IPS DF 6.9 (cell line): ENCODE results near the gene SYT6.

Experiments used
- DNase-seq: peaks from one replicate; pipeline ENCODE4 v3.0.0-alpha.2; 2013; ENCODE audit warnings: low read depth, low spot score
- H3K27ac ChIP-seq: one replicate; pipeline ENCODE4 v1.5.1; 2013; ENCODE audit warnings: low read length, control low read depth
- H3K27me3 ChIP-seq: 2 replicates; pipeline ENCODE4 v1.6.1; 2013; ENCODE audit warnings: mild to moderate bottlenecking, low read length; ENCODE audit not compliant: control insufficient read depth, insufficient read depth
- H3K36me3 ChIP-seq: 2 replicates; pipeline ENCODE4 v1.6.1; 2013; ENCODE audit warnings: low read length; ENCODE audit not compliant: control insufficient read depth, insufficient read depth
- H3K4me1 ChIP-seq: 2 replicates; pipeline ENCODE4 v1.6.1; 2013; ENCODE audit warnings: low read length; ENCODE audit not compliant: control insufficient read depth, insufficient read depth
- H3K4me3 ChIP-seq: 2 replicates; pipeline ENCODE4 v1.5.1; 2013; ENCODE audit warnings: mild to moderate bottlenecking, low read length
- H3K9me3 ChIP-seq: 2 replicates; pipeline ENCODE4 v1.6.1; 2013; ENCODE audit warnings: low read length, inconsistent platforms; ENCODE audit not compliant: control insufficient read depth, insufficient read depth
- WGBS: extraction: QIAGEN DNeasy Blood & Tissue Kit; methylation state at CpG from one replicate; pipeline ENCODE4 v1.1.7; 2013; ENCODE audit warnings: mixed read lengths, missing lambda C conversion rate; ENCODE audit not compliant: insufficient read length, insufficient coverage; 5-methylcytosine and 5-hydroxymethylcytosine counted together

The SYT6 gene

GRCh38 chr1:114154146-114154962 lies 685 bp upstream of the SYT6 start:
- H3K36me3 ChIP-seq = no peaks in the 10 kb centered on the region
- WGBS = no CpG with 5 or more reads among the region's 41 CpGs
- H3K27ac ChIP-seq = no peak overlapping the region
- no peaks in the 10 kb centered on the region for H3K9me3 ChIP-seq
- DNase-seq = no peak
- H3K4me3 ChIP-seq = peak overlapping the region; percentile 55; the same call in 1 of the 2 replicates
- H3K4me1 ChIP-seq = peaks cover 2% of the 10 kb centered on the region
- H3K27me3 ChIP-seq = peaks cover 4% of the 10 kb centered on the region

- WGBS = no CpG with 5 or more reads among the region's 89 CpGs
- no peaks in the 10 kb centered on the region for H3K9me3 ChIP-seq
- peaks cover 4% of the 10 kb centered on the region for H3K27me3 ChIP-seq
- H3K27ac ChIP-seq = no peak overlapping the region
- no peak for DNase-seq
- H3K36me3 ChIP-seq = no peaks in the 10 kb centered on the region; the same call in 1 of the 2 replicates
- H3K4me1 ChIP-seq = peaks cover 7% of the 10 kb centered on the region
- peak overlapping the region; percentile 55 for H3K4me3 ChIP-seq
Observed at GRCh38 chr1:114152508-114153260, 985 bp downstream of the SYT6 start.

DNA sequence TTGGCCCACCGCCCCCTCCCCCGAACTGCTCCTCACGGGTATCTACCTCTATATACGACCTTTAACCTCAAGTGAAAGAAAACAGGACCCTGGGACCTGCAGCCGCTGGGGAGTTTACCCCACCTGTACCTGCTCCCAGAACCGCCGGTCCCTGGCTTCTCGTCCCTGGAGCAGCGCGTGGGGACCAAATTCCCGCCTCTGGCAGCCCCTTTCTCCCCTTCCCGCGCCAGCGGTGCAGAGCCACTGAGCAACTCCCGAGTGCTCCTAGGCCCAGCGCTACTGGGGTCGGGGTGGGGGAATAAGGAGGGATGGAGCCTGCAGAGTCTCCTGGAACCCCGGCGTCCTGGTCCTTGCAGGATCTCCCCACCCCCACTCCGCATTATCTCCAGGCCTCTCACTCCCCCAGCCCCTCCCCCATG lies 1.6 kb downstream of the SYT6 start:
- WGBS = no CpG with 5 or more reads among the region's 20 CpGs
- Histone ChIP-seq H3K4me3 (peak overlapping the region; percentile 55; the same call in 1 of the 2 replicates), H3K27me3 (peaks cover 4% of the 10 kb centered on the region), H3K9me3 (no peaks in the 10 kb centered on the region), H3K36me3 (no peaks in the 10 kb centered on the region; the same call in 1 of the 2 replicates), H3K27ac (no peak overlapping the region), H3K4me1 (peaks cover 9% of the 10 kb centered on the region)
- DNase-seq = no peak

GRCh38 chr1:114150016-114150415 lies 3.7 kb downstream of the SYT6 start:
- no CpG with 5 or more reads among the region's 2 CpGs for WGBS

GRCh38 chr1:114149211-114149610 lies 4.5 kb downstream of the SYT6 start:
- no peak for DNase-seq
- Histone ChIP-seq H3K27me3 (peaks cover 4% of the 10 kb centered on the region), H3K4me3 (no peak overlapping the region), H3K27ac (no peak overlapping the region), H3K9me3 (no peaks in the 10 kb centered on the region), H3K4me1 (peaks cover 10% of the 10 kb centered on the region; the same call in 1 of the 2 replicates), H3K36me3 (no peaks in the 10 kb centered on the region; the same call in 1 of the 2 replicates)
- WGBS = no CpG with 5 or more reads among the region's 6 CpGs

More at GRCh38 chr1:114150016-114150415, 3.7 kb downstream of the SYT6 start:
- peaks cover 4% of the 10 kb centered on the region for H3K27me3 ChIP-seq
- no peak overlapping the region for H3K4me3 ChIP-seq
- DNase-seq = no peak
- H3K36me3 ChIP-seq = no peaks in the 10 kb centered on the region; the same call in 1 of the 2 replicates
- H3K27ac ChIP-seq = no peak overlapping the region
- peaks cover 10% of the 10 kb centered on the region; the same call in 1 of the 2 replicates for H3K4me1 ChIP-seq
- no peaks in the 10 kb centered on the region for H3K9me3 ChIP-seq

DNA sequence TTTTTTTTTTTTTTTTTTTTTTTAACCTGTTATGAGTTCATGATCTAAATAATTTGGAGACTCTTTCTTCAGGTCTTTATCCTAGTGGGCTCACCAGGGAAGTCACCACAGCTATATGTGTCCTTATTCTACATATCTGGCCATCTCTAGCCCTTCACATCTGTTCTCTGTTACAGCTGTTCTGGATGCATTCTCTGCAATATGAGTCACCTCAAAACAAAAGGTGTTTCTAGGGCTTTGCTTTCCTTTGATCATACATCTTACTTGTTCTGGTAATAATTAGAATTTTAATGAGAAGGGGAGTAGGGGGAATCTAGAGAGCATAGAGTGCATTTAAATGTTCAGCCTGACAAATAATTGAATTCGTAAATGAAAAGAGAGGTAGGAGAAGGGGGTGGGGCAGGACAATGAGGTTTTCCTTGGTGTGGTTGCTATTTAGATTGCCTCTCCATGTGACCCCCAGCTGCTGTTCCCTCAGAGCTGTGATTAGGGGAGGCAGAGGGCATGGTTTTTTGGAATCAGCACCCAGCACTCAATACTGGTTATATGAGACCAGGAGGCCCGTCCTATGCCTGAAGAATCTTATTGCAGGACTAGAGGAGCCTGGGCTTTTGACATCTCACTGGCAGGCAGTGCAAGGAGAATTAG lies 8.0 kb downstream of the SYT6 start:
- H3K27me3 ChIP-seq = no peaks in the 10 kb centered on the region
- WGBS = no CpG with 5 or more reads among the region's 2 CpGs
- no peaks in the 10 kb centered on the region; the same call in 1 of the 2 replicates for H3K36me3 ChIP-seq
- H3K27ac ChIP-seq = no peak overlapping the region
- H3K4me1 ChIP-seq = peaks cover 10% of the 10 kb centered on the region; the same call in 1 of the 2 replicates
- no peak for DNase-seq
- H3K9me3 ChIP-seq = no peaks in the 10 kb centered on the region
- H3K4me3 ChIP-seq = no peak overlapping the region

GRCh38 chr1:114144016-114144415 lies 9.7 kb downstream of the SYT6 start:
- H3K27ac ChIP-seq = no peak overlapping the region
- H3K4me3 ChIP-seq = no peak overlapping the region
- H3K36me3 ChIP-seq = peaks cover 9% of the 10 kb centered on the region
- H3K9me3 ChIP-seq = no peaks in the 10 kb centered on the region
- DNase-seq = no peak
- H3K4me1 ChIP-seq = peaks cover 10% of the 10 kb centered on the region; the same call in 1 of the 2 replicates
- H3K27me3 ChIP-seq = no peaks in the 10 kb centered on the region
- no CpG with 5 or more reads among the region's 2 CpGs for WGBS

GRCh38 chr1:114139540-114139939 lies 14.1 kb downstream of the SYT6 start:
- Histone ChIP-seq H3K36me3 (peaks cover 37% of the 10 kb centered on the region), H3K27me3 (no peaks in the 10 kb centered on the region), H3K4me1 (0 out of 2 replicates have a peak, but pooled peaks cover 2% of the 10 kb centered on the region), H3K9me3 (no peaks in the 10 kb centered on the region), H3K4me3 (no peak overlapping the region), H3K27ac (no peak overlapping the region)
- DNase-seq = no peak
- WGBS = no CpG with 5 or more reads among the region's 10 CpGs

- Histone ChIP-seq H3K4me3 (no peak overlapping the region), H3K36me3 (peaks cover 46% of the 10 kb centered on the region), H3K4me1 (peaks cover 7% of the 10 kb centered on the region; the same call in 1 of the 2 replicates), H3K9me3 (no peaks in the 10 kb centered on the region), H3K27me3 (no peaks in the 10 kb centered on the region), H3K27ac (no peak overlapping the region)
- DNase-seq = no peak
- no CpG with 5 or more reads among the region's 15 CpGs for WGBS
Observed at GRCh38 chr1:114137497-114137896, 16.2 kb downstream of the SYT6 start.

DNA sequence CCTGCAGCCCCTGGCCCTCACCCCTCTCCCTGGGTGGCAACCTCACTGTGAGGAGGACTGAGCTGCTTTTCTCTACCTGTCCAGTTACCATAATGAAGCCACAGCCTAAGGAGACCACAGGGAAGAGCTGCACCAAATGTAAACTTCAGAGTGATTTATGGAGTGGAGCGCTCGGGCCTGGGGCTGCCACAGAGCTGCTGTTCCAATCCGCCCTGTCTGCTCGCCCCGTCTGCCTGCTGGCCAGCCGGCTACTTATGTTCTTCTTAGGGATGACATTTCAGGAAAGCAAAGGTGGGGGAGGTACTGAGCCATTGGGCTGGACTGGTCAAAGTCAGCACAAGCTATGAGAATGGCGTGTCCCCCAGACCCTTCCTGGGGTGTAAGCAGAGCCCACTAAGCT lies 17.9 kb downstream of the SYT6 start:
- Histone ChIP-seq H3K27me3 (no peaks in the 10 kb centered on the region), H3K9me3 (no peaks in the 10 kb centered on the region), H3K4me3 (no peak overlapping the region), H3K36me3 (peaks cover 57% of the 10 kb centered on the region), H3K27ac (no peak overlapping the region), H3K4me1 (peaks cover 7% of the 10 kb centered on the region; the same call in 1 of the 2 replicates)
- no peak for DNase-seq
- WGBS = no CpG with 5 or more reads among the region's 7 CpGs
